Trophoblast cell (in vitro differentiated cells and primary cell): Measurements from ENCODE around the gene MRPS5.

Source experiments
- DNase-seq, 2 donors: peaks; one replicate each; pipeline ENCODE4 v3.0.0-alpha.2; 2016
- H2AFZ ChIP-seq: 2 replicates; pipeline ENCODE4 v1.6.1; 2013; ENCODE audit warnings: low read length, moderate library complexity, mild to moderate bottlenecking; ENCODE audit not compliant: insufficient read depth, poor library complexity
- H2AK5ac ChIP-seq: 2 replicates; pipeline ENCODE4 v1.6.1; 2013; ENCODE audit warnings: mild to moderate bottlenecking, low read length
- H2BK120ac ChIP-seq: 2 replicates; pipeline ENCODE4 v1.6.1; 2013; ENCODE audit warnings: low read length, mild to moderate bottlenecking, moderate library complexity; ENCODE audit not compliant: insufficient read depth, poor library complexity
- H2BK12ac ChIP-seq: 2 replicates; pipeline ENCODE4 v1.6.1; 2013; ENCODE audit warnings: mild to moderate bottlenecking, low read length, moderate library complexity
- H2BK5ac ChIP-seq: 2 replicates; pipeline ENCODE4 v1.6.1; 2013; ENCODE audit warnings: low read length, low read depth, moderate library complexity, mild to moderate bottlenecking; ENCODE audit not compliant: poor library complexity
- H3K14ac ChIP-seq: 2 replicates; pipeline ENCODE4 v1.6.1; 2013; ENCODE audit warnings: mild to moderate bottlenecking, low read length
- H3K18ac ChIP-seq: 2 replicates; pipeline ENCODE4 v1.6.1; 2013; ENCODE audit warnings: mild to moderate bottlenecking, low read length
- H3K23ac ChIP-seq: 2 replicates; pipeline ENCODE4 v1.6.1; 2013; ENCODE audit warnings: low read length
- H3K27ac ChIP-seq: 2 replicates; pipeline ENCODE4 v1.5.1; 2013; ENCODE audit warnings: low read depth, mild to moderate bottlenecking, inconsistent platforms, low read length, moderate library complexity
- H3K27me3 ChIP-seq: 2 replicates; pipeline ENCODE4 v1.6.1; 2013; ENCODE audit warnings: inconsistent platforms, mild to moderate bottlenecking, low read length, moderate library complexity; ENCODE audit not compliant: insufficient read depth
- H3K36me3 ChIP-seq, 2 experiments: 1 replicate in 1 of 2; 2 replicates in 1 of 2; pipeline ENCODE4 v1.6.1; 2013; ENCODE audit warnings: low read length in 2 of 2, mild to moderate bottlenecking in 2 of 2, moderate library complexity in 1 of 2; ENCODE audit not compliant: insufficient read depth in 2 of 2, control insufficient read depth in 1 of 2
- H3K4ac ChIP-seq: 2 replicates; pipeline ENCODE4 v1.6.1; 2013; ENCODE audit warnings: low read depth, mild to moderate bottlenecking, low read length, moderate library complexity
- H3K4me1 ChIP-seq, 2 experiments: 1 replicate in 1 of 2; 2 replicates in 1 of 2; pipeline ENCODE4 v1.6.1; 2013; ENCODE audit warnings: low read length in 2 of 2, mild to moderate bottlenecking in 2 of 2, moderate library complexity in 1 of 2; ENCODE audit not compliant: insufficient read depth in 2 of 2, control insufficient read depth in 1 of 2
- H3K4me2 ChIP-seq: 2 replicates; pipeline ENCODE4 v1.6.1; 2013; ENCODE audit warnings: inconsistent platforms, mild to moderate bottlenecking, low read length, moderate library complexity
- H3K4me3 ChIP-seq: 2 replicates; pipeline ENCODE4 v1.5.1; 2013; ENCODE audit warnings: mild to moderate bottlenecking, low read depth, low read length, inconsistent platforms
- H3K79me1 ChIP-seq: one replicate; pipeline ENCODE4 v1.6.1; 2013; ENCODE audit warnings: low read length
- H3K79me2 ChIP-seq: 2 replicates; pipeline ENCODE4 v1.6.1; 2013; ENCODE audit warnings: low read length, mild to moderate bottlenecking; ENCODE audit not compliant: control insufficient read depth, insufficient read depth, poor library complexity
- H3K9ac ChIP-seq: 2 replicates; pipeline ENCODE4 v1.6.1; 2013; ENCODE audit warnings: mild to moderate bottlenecking, low read length
- H3K9me3 ChIP-seq: 2 replicates; pipeline ENCODE4 v1.6.1; 2013; ENCODE audit warnings: low read depth, mild to moderate bottlenecking, control low read depth, inconsistent platforms, low read length; ENCODE audit not compliant: insufficient read depth
- H4K12ac ChIP-seq: 2 replicates; pipeline ENCODE4 v1.6.1; 2013; ENCODE audit warnings: low read depth, mild to moderate bottlenecking, low read length, moderate library complexity
- H4K8ac ChIP-seq: 2 replicates; pipeline ENCODE4 v1.6.1; 2013; ENCODE audit warnings: low read depth, mild to moderate bottlenecking, low read length, moderate library complexity
- H4K91ac ChIP-seq: one replicate; pipeline ENCODE4 v1.6.1; 2013; ENCODE audit warnings: low read depth, mild to moderate bottlenecking, low read length, moderate library complexity
- WGBS: extraction: QIAGEN DNeasy Blood & Tissue Kit; methylation state at CpG from one replicate; pipeline ENCODE4 v1.1.7; 2013; ENCODE audit warnings: missing lambda C conversion rate; ENCODE audit not compliant: insufficient read length, insufficient coverage; ENCODE audit errors: extremely low coverage; 5-methylcytosine and 5-hydroxymethylcytosine counted together

Gene MRPS5

GRCh38 chr2:95071856-95072255, 49.8 kb downstream of the MRPS5 start:
- Histone ChIP-seq H2BK120ac (no peak overlapping the region), H3K79me2 (no peaks in the 10 kb centered on the region), H3K36me3 (no peaks in the 10 kb centered on the region), H3K27me3 (no peaks in the 10 kb centered on the region), H3K79me1 (no peaks in the 10 kb centered on the region), H4K91ac (no peak overlapping the region), H3K9me3 (no peaks in the 10 kb centered on the region), H3K4me1 (peaks cover 0 to under 1% of the 10 kb centered on the region in 2 experiments), H2BK12ac (no peak overlapping the region), H3K4ac (no peak overlapping the region), H3K14ac (no peak overlapping the region), H3K23ac (no peak overlapping the region), H3K9ac (no peak overlapping the region), H4K8ac (no peak overlapping the region), H3K18ac (no peak overlapping the region), H2AK5ac (no peak overlapping the region), H3K4me2 (no peak overlapping the region), H2AFZ (no peak overlapping the region), H3K27ac (no peak overlapping the region), H2BK5ac (no peak overlapping the region), H4K12ac (no peak overlapping the region), H3K4me3 (no peak overlapping the region)
- no CpG with 5 or more reads among the region's 4 CpGs for WGBS
- no peak for DNase-seq

- H2BK120ac ChIP-seq = no peak overlapping the region
- H3K27me3 ChIP-seq = no peaks in the 10 kb centered on the region
- H3K79me1 ChIP-seq = no peaks in the 10 kb centered on the region
- DNase-seq = no peak
- H3K27ac ChIP-seq = no peak overlapping the region
- H3K4me2 ChIP-seq = no peak overlapping the region
- no peaks in the 10 kb centered on the region for H3K79me2 ChIP-seq
- H3K14ac ChIP-seq = no peak overlapping the region
- H4K12ac ChIP-seq = no peak overlapping the region
- no peaks in the 10 kb centered on the region for H3K4me1 ChIP-seq
- no peak overlapping the region for H2BK12ac ChIP-seq
- H3K23ac ChIP-seq = no peak overlapping the region
- H2BK5ac ChIP-seq = no peak overlapping the region
- no peaks in the 10 kb centered on the region for H3K36me3 ChIP-seq
- no peak overlapping the region for H3K4ac ChIP-seq
- no peak overlapping the region for H4K91ac ChIP-seq
- H2AFZ ChIP-seq = no peak overlapping the region
- H4K8ac ChIP-seq = no peak overlapping the region
- no peak overlapping the region for H2AK5ac ChIP-seq
- H3K9ac ChIP-seq = no peak overlapping the region
- H3K9me3 ChIP-seq = no peaks in the 10 kb centered on the region
- H3K4me3 ChIP-seq = no peak overlapping the region
- WGBS = no CpG with 5 or more reads among the region's 9 CpGs
- H3K18ac ChIP-seq = no peak overlapping the region
Observed at GRCh38 chr2:95069465-95069864, 52.1 kb downstream of the MRPS5 start.

- Histone ChIP-seq H3K27ac (no peak overlapping the region), H3K4me1 (no peaks in the 10 kb centered on the region), H3K18ac (no peak overlapping the region), H3K36me3 (no peaks in the 10 kb centered on the region), H3K79me1 (no peaks in the 10 kb centered on the region), H2BK5ac (no peak overlapping the region), H2BK12ac (no peak overlapping the region), H3K9ac (no peak overlapping the region), H3K4me3 (no peak overlapping the region), H3K9me3 (no peaks in the 10 kb centered on the region), H3K23ac (no peak overlapping the region), H2AK5ac (no peak overlapping the region), H4K91ac (no peak overlapping the region), H3K4ac (no peak overlapping the region), H4K8ac (no peak overlapping the region), H3K27me3 (no peaks in the 10 kb centered on the region), H2AFZ (no peak overlapping the region), H3K14ac (no peak overlapping the region), H2BK120ac (no peak overlapping the region), H4K12ac (no peak overlapping the region), H3K4me2 (no peak overlapping the region), H3K79me2 (no peaks in the 10 kb centered on the region)
- no CpG with 5 or more reads among the region's 2 CpGs for WGBS
- no peak for DNase-seq
Observed at GRCh38 chr2:95068256-95068655, 53.4 kb downstream of the MRPS5 start.

- no peak overlapping the region for H3K4me2 ChIP-seq
- H4K8ac ChIP-seq = no peak overlapping the region
- WGBS = no CpG with 5 or more reads among the region's 12 CpGs
- H3K27ac ChIP-seq = no peak overlapping the region
- H3K23ac ChIP-seq = no peak overlapping the region
- no peak overlapping the region for H2BK5ac ChIP-seq
- H2BK12ac ChIP-seq = no peak overlapping the region
- H3K4me1 ChIP-seq = no peaks in the 10 kb centered on the region
- no peak overlapping the region for H3K9ac ChIP-seq
- no peak overlapping the region for H4K12ac ChIP-seq
- H2BK120ac ChIP-seq = no peak overlapping the region
- H3K36me3 ChIP-seq = no peaks in the 10 kb centered on the region
- no peak overlapping the region for H3K18ac ChIP-seq
- no peak overlapping the region for H3K4me3 ChIP-seq
- H3K27me3 ChIP-seq = no peaks in the 10 kb centered on the region
- DNase-seq = no peak
- no peak overlapping the region for H2AFZ ChIP-seq
- H4K91ac ChIP-seq = no peak overlapping the region
- no peak overlapping the region for H3K14ac ChIP-seq
- no peak overlapping the region for H3K4ac ChIP-seq
- H3K79me1 ChIP-seq = no peaks in the 10 kb centered on the region
- no peak overlapping the region for H2AK5ac ChIP-seq
- no peaks in the 10 kb centered on the region for H3K79me2 ChIP-seq
- no peaks in the 10 kb centered on the region for H3K9me3 ChIP-seq
Observed at GRCh38 chr2:95063086-95063958, 58.3 kb downstream of the MRPS5 start.
